Non-pigmented ciliary epithelial cell (primary cell): ENCODE measurements around the gene BTBD9.
A peak's percentile ranks its signal among the peaks of the same experiment; 100 is the strongest.

ENCODE experiments used
- DNase-seq: peaks from one replicate; pipeline ENCODE4 v3.0.0-alpha.2; 2010; ENCODE audit warnings: low read depth

Gene BTBD9

DNA sequence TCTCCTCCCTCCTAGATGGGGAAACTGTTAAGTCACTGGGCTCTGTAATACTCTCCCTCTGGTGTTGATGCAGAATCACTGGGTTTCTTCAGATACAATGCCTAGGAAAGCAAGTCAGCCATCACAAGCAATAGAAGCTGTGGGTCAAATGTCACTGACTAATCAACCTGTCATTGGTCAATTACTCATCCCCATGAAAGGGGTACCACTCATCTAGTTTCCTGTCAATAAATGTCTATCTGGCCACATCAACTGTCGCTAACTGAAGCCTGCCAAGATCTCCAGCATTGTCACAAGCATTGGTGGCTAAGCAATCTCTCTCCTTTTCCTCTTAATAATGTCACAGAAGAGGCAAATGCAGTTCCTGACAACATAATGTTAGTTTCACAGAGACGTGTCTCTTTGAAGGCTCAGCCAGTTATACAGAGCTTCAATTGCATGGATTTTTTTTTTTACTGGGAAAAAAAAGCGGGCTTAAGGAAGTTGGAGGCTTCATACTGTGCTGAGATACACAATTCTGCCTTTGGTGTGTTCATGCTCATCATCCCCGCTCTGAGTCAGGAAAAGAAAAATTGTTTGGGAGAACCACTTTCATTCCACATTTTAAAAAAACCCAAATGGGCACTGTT lies 355.9 kb downstream of the BTBD9 start:
- no peak for DNase-seq

GRCh38 chr6:38282911-38283310 lies 356.8 kb downstream of the BTBD9 start:
- DNase-seq, result no peak

DNA sequence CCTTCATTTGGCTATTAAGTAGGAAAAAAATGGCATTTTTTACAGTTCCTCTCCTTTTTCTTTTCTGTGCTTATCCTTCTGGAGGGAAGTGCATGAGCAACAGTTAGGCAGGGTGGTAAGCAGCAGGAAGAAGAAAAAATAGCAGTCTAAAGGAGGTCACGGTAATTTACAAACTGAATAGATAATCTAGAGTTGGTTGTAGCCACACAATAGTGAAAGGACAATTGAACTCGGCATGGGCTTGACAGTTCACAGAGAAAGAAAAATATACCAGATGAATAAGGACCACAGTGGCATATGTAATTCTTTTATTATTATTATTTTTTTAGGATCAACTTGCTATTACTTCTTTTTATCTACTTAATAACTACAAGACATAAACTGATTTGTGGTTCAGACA lies 358.6 kb downstream of the BTBD9 start:
- no peak for DNase-seq

DNA sequence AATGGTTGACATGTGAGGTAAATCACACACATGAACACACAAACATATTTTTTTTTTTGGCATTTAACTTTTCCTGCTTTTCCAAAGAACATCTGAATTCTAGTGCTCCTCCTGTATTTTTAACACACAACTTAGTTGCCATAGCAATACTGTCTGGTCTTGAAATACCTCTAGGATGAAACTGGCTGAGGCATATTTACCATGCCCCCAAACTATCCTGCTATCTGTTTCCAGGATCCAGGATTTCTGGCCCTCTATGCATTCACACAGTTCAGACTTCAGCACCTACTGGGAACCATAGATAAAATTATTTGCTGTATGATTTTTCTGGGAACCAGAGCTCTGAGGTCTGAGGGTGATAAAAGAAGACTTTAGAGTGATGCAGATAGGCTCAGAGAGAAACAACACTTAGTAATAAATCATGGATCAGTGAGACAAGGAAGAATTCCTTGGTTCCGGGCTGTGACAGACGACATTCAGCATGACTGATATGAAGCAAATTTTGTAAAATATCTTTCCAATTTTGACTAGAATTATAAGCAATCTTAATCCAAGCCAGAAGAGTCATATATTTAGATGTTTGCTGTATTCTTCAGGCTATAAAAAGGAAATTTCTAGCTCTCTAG lies 359.7 kb downstream of the BTBD9 start:
- DNase-seq, result no peak

GRCh38 chr6:38279423-38279822 lies 360.3 kb downstream of the BTBD9 start:
- no peak for DNase-seq

- DNase-seq, result no peak
These were observed 366.4 kb downstream of the BTBD9 start for GRCh38 chr6:38273325-38273724.

GRCh38 chr6:38272222-38272621 lies 367.5 kb downstream of the BTBD9 start:
- DNase-seq, result no peak

DNA sequence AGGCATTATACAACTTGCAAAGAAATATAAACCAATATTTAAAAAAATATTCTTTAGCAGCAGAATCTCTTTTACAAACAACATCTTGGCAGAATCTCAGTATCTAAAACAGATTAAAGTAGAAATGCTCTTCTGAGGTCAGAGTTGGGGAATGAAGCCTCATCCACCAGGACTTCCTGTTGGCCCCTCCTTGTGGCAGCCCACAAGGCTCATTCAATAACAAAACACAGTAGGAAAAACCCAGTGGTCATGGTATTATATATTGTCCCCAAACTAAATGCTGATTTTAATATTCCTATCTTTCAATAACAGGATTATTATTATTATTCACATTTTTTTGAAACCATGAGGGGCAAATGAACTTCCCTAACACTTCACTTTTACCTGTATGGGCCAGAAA lies 368.6 kb downstream of the BTBD9 start:
- no peak for DNase-seq

GRCh38 chr6:38270367-38270766 lies 369.4 kb downstream of the BTBD9 start:
- no peak for DNase-seq

- DNase-seq, result no peak
These were observed 370.1 kb downstream of the BTBD9 start for GRCh38 chr6:38269461-38270172.

DNA sequence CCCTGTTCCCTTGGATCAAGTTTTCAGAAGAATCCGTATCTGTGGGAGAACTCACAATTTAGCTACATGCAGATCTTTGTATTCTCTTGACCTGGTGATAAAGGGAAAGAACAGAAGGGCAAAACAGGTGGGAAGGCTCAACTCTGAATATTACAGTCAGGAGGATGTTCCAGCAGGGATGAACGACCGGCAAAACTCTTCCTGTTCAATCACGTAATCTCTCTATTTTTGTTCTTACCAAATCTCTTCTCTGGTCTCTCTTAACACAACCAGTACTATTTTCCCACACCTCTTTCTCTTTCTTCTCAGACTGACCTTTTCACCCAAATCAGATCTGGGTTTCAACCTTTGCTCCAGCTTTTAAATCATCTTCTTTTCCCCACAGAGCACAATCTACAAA lies 371.4 kb downstream of the BTBD9 start:
- no peak for DNase-seq

DNA sequence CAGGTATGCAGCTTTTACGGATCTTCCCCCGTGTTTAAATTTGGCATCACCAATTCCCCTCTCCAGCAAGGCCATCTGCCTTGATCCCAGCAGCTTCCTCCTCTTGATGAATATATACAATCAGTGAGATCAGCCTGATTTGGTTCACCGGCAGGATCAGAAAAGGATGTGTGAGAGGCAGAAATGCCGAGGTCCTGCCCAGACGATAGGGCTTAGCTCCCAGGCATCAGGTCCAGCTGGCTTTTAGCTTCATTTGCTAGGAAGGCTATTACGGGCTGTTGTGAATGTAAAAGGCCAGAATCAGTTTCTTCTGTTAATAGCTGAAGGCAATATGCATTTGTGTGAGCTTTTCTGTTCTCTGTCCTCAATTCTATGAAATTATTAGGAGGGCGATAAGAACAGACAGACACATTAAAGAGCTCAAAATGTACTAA lies 372.8 kb downstream of the BTBD9 start:
- DNase-seq, result no peak

DNA sequence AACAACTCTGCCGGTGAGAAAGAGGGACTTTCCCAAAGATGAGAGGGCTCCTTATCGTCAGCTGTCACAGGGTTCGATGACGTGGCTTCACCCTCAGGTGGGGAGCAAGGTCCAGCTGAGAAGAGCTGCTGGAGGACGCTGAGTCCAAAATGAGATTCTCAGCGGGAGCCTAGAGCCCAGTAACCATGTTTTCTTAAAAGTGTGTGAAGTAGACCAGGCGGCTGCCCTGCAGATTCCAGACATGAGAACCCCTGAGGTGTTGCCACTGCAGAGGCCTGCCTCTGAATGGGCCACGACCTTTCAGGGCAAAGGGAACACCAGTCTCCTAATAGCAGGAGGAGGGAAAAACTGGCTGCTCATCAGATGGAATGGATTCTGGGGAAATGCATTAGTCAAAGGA lies 375.1 kb downstream of the BTBD9 start:
- peak; percentile 30 for DNase-seq

- peak; percentile 61 for DNase-seq
These were observed 377.1 kb downstream of the BTBD9 start for GRCh38 chr6:38262609-38263008.

DNA sequence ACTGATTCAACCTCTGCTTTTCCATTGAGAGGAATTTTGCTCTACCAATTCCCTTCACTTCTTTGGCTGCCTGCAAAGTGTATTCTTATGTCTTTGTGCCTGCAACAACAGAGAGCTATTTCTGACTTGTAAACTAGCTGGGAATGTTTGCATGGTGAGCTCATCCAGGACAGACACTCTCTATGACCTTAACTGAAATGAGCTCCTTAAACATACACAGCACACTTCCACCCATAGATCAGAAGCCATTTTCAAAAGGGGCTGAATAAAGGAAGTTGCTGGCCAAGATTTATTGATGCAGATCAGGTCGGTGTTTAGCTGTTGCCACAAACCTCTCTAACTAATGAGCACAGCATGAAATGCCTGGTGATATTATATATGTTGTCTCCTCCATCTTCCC lies 377.7 kb downstream of the BTBD9 start:
- DNase-seq, result peak; percentile 91

DNA sequence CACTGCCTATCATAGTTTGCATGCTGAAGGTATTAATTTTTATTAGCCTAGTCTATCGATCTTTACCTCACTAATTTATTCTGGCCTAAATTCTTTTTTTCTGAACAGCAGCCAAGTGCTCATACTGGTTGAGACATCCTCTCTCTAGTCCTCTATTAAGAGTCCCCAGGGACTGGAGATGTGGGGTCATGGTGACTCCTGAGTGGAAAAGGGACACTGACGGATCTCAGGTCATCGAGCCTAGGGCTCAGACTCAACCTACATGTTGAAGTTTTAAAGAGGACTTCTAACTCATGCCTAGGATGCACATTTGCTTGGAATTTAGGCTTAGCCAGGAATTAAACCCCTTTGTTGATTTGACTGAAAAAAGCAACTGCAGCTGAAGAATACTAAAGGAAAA lies 378.1 kb downstream of the BTBD9 start:
- no peak for DNase-seq

DNA sequence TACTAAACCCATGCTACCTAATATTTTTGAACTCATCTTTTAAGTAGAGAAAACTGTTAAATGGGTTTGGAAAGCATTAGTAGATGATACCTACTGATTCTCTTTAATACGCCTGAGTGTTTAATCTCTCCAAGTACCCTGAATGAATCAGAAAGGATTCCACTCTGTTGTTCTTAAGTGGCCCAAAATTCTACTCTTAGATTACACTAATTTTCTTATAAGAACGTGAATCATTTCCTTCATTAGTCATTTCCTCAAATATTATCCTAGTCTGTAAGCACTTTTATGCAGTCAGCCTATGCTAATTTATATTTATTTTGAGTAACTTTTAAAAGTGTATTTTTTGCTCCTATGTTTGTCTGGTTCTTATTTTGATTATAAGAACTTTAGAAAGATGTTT lies 380.0 kb downstream of the BTBD9 start:
- peak; percentile 55 for DNase-seq

DNA sequence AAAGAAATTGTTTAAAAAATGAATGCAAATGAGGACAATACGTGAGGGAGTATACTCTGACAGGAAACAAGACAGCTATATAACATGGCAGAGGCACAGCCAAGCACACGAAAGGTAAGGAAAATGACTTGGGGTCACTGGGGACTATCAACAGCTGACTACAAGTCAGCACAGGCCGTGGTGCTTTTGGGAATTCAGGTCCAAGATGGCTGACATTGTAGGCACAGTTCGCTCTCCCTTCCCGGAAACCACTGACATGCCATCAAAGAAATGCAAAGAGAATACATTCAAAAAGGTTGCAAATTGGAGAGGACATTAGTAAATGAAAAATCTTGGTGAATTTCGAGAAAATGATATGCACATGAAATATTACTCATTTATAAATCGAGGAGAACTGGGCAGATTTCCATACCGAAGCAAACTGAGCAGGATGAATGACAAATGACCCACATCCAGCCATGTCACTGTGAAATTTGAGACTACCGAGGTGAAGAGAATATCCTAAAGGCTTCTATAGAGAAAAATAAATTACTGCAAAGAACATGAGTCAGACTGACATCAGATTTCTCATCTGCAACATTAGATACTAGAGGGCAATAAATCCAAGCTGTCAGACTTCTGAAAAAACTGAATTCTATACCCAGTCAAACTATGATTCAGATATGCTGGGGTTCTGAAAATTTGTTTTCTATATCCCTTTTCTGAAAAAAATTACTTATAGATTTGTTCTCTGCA lies 391.1 kb downstream of the BTBD9 start:
- DNase-seq, result no peak

DNA sequence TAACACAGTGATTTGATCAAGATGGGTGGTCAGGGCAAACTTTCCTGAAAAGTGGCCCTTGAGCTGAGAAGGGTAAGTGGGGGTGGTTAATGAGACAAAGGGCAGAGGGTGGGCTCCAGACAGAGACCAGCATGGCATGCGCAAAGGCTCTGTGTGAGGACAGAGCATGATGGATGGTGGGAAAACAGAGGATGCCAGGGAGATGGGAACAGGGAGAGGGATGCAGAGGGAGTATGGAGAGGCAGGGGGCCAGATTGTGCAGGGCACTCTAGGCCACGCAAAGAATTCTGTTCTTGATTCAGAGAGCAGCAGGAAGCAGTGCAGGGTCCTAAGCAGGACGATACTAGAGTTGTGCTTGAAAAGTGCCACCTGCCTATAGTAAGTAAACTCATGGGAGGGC lies 394.4 kb downstream of the BTBD9 start:
- no peak for DNase-seq

GRCh38 chr6:38244869-38245268 lies 394.9 kb downstream of the BTBD9 start:
- no peak for DNase-seq

- no peak for DNase-seq
These were observed 398.4 kb downstream of the BTBD9 start for GRCh38 chr6:38241200-38241871.

DNA sequence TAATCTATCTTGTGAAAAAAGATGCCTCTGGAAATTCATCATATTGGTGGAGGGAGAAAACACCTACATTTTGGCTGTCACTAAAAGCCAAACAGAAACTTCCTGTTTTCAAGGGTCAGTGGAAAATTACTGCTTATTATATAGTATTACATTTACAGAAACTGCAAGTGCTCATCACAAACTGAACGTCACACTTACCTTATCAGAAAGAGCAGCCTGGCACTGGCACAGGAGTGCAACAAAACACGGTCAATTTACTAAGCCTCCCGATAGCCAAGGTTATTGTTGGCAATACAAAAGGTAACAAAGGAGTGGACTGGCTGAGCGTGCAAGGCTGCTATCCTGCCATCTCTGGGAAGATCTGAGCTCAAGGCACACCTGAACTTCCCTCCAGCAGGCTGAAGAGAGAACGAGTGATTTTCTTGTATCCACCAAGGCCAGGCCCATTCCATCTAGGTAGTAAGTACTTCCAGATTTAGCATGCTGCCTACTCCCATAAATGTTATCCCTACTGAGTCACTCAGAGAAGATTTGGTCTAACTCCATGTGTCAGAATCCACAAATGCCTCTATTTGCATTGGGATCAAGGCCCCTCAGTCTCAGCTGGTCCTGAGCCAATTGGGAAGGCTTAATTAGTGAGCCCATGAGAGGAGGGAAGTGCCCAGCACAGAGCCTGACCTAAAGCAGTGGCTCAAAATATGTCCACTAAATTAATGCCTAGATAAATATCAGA lies 399.8 kb downstream of the BTBD9 start:
- DNase-seq, result no peak
